RWPE1 (cell line): ENCODE measurements around the gene TFG.
A peak's percentile ranks its signal among the peaks of the same experiment; 100 is the strongest.

Experiments used
- CTCF ChIA-PET: fragments of 350-600 bp; sonication (Branson Sonifier 250); formaldehyde crosslinking; extraction: SDS; loops from one replicate; lab custom pipeline; 2021; lab: Yijun Ruan, JAX
- POLR2A ChIA-PET: fragments of 400-600 bp; formaldehyde crosslinking; extraction: SDS; loops from one replicate; lab custom pipeline; 2020; ENCODE audit warnings: antibody characterized with exemption; ENCODE audit not compliant: low non-redundant PET; lab: Yijun Ruan, JAX
- DNase-seq: peaks from one replicate; pipeline ENCODE4 v3.0.0; 2012; ENCODE audit warnings: low spot score
- H3K27ac ChIP-seq: fragments of 450-650 bp; 2 replicates; pipeline ENCODE4 v1.5.1; 2017
- TF ChIP-seq, protein P1 (sequence below): fragments of 450-650 bp; conservative IDR thresholded peaks from 2 replicates; pipeline ENCODE4 v1.5.1; 2017; ENCODE audit warnings: low read depth, mild to moderate bottlenecking

TFG gene

DNA sequence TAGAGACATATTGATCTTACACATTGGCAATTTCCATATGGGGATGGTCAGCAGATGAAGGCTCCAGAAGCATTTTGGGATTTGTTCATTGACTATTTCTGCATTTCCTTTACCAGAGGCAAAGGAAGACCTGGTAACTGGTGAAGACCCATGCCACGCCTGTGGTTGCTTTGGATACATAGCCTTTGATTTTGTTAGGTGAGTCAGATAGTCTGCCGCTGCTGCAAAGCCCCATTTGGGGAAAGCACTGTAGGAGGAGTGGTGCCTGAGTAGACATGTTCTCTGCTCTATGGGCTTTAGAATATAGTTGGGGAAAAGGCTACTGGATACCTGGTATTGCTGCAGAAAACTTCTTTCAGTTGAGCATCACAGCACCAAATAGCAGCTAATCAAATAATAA is 56.8 kb downstream of the TFG start:
- H3K27ac ChIP-seq = no peak overlapping the region
- CTCF ChIA-PET = no interaction called here
- POLR2A ChIA-PET = no interaction called here
- DNase-seq = peak; percentile 26
- TF ChIP-seq, protein P1, sequence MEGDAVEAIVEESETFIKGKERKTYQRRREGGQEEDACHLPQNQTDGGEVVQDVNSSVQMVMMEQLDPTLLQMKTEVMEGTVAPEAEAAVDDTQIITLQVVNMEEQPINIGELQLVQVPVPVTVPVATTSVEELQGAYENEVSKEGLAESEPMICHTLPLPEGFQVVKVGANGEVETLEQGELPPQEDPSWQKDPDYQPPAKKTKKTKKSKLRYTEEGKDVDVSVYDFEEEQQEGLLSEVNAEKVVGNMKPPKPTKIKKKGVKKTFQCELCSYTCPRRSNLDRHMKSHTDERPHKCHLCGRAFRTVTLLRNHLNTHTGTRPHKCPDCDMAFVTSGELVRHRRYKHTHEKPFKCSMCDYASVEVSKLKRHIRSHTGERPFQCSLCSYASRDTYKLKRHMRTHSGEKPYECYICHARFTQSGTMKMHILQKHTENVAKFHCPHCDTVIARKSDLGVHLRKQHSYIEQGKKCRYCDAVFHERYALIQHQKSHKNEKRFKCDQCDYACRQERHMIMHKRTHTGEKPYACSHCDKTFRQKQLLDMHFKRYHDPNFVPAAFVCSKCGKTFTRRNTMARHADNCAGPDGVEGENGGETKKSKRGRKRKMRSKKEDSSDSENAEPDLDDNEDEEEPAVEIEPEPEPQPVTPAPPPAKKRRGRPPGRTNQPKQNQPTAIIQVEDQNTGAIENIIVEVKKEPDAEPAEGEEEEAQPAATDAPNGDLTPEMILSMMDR = no peak

- POLR2A ChIA-PET = no interaction called here
- no peak for DNase-seq
- CTCF ChIA-PET = no interaction called here
- TF ChIP-seq, protein P1 = no peak
- H3K27ac ChIP-seq = no peak overlapping the region
Measured at GRCh38 chr3:100769693-100770092, 60.4 kb downstream of the TFG start.

GRCh38 chr3:100775226-100775625 is 65.9 kb downstream of the TFG start:
- H3K27ac ChIP-seq = no peak overlapping the region
- TF ChIP-seq, protein P1 = no peak
- ChIA-PET POLR2A (no interaction called here), CTCF (interaction anchor here (0.6 kb wide), 1 partner anchor 382 kb away, joined by 3 read pairs; no protein-coding TSS in a partner anchor)
- no peak for DNase-seq

DNA sequence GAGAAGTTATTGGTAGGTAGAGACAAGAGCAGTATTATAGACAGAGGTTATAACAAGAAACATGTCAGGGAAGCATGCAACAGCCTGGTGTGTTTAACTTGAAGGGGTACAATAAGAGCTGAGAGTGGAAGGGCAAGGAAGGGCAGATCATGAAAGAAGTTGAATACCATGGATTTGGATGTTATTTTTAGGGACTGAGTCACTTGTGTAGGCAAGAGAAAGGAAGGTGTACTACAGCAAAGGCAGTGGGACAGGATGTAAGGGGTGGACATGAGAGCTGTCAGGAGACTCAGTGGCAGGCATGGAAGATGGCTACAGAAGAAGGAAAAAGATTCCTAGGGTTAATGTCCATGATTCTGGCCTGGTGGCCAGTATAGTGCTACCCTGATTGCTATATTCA is 66.4 kb downstream of the TFG start:
- no peak for DNase-seq

DNA sequence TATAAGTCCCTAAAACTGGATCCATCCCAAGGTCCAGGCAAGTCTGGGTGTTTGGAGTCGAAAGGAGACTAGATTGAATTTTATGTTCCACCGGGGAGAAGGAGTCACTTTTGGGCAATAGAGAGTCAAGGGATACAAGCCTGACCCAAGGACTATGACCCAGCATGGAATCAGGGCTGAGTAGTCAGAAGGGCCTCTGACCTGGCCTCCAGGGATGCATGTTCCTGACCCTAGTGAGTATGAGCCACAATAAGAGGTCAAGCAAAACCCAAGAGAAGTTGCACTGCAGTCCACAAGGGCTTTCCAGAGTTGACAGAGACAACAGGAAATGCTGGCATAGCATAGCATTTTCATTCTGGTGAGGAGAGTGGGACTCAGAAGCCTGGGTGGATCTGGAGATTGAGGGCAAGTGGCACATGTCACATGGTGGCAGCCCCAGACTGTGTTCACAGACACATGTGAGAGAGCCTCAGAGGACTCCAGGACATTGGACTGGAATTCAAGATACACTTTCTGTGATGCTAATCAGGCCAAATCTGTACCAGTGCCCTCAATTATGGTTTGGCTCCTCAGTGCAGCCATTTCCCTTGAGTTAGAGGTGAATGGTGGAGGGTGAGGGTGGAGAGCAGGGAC is 66.9 kb downstream of the TFG start:
- ChIA-PET POLR2A (no interaction called here), CTCF (no interaction called here)
- no peak for DNase-seq
- TF ChIP-seq, protein P1 = no peak
- no peak overlapping the region for H3K27ac ChIP-seq

More for the DNA sequence above, 66.4 kb downstream of the TFG start:
- POLR2A ChIA-PET = no interaction called here
- TF ChIP-seq, protein P1 = no peak
- no peak overlapping the region for H3K27ac ChIP-seq
- CTCF ChIA-PET = interaction anchor here (0.6 kb wide), 1 partner anchor 382 kb away, joined by 3 read pairs; no protein-coding TSS in a partner anchor

DNA sequence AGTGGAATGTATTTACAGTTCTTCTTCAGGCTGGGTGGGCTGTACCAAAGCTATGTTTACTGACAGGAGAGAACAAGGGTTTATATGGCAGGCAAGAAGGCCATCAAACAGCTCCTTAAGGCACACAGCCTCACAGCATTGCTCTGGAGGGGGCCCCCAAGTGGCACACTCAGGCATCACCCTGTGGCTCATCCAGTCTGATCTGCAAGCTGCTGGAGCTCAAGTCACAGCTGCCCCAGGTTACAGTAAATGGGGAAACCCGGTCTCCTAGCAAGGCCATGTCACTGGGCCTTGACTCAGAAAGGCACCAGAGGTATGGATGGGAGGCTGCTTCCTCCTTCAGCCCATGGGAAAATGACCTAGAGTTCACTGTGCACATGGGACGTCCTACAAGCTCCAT is 67.5 kb downstream of the TFG start:
- H3K27ac ChIP-seq = no peak overlapping the region
- ChIA-PET POLR2A (no interaction called here), CTCF (interaction anchor here (0.6 kb wide), 1 partner anchor 314 kb away, joined by 4 read pairs; no protein-coding TSS in a partner anchor)
- TF ChIP-seq, protein P1 = no peak
- no peak for DNase-seq
